Measurements from ENCODE around the gene EDAR.

GRCh38 chr2:108994178-108994577, 5.2 kb upstream of the EDAR start:
- TF ChIP-seq, protein P1, sequence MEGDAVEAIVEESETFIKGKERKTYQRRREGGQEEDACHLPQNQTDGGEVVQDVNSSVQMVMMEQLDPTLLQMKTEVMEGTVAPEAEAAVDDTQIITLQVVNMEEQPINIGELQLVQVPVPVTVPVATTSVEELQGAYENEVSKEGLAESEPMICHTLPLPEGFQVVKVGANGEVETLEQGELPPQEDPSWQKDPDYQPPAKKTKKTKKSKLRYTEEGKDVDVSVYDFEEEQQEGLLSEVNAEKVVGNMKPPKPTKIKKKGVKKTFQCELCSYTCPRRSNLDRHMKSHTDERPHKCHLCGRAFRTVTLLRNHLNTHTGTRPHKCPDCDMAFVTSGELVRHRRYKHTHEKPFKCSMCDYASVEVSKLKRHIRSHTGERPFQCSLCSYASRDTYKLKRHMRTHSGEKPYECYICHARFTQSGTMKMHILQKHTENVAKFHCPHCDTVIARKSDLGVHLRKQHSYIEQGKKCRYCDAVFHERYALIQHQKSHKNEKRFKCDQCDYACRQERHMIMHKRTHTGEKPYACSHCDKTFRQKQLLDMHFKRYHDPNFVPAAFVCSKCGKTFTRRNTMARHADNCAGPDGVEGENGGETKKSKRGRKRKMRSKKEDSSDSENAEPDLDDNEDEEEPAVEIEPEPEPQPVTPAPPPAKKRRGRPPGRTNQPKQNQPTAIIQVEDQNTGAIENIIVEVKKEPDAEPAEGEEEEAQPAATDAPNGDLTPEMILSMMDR (IDR thresholded peaks at IDR 0.05; ENCODE audit: insufficient read depth, low read length), result no peak
- TF ChIP-seq REST (IDR thresholded peaks at IDR 0.05; ENCODE audit: insufficient replicate concordance, low read depth) (no peak), POLR2AphosphoS5 (IDR thresholded peaks at IDR 0.05; ENCODE audit: low read depth) (no peak)
